Activated effector memory CD4-positive, alpha-beta T cell treated with anti-CD3 and anti-CD28 coated beads, Interleukin-2, amount 50 U/mL, for 16 hours (primary cell): ENCODE measurements around the gene HDAC1.
"Not testable (repeated sequence)": the region's sequence is repeated elsewhere in the genome, so short reads cannot be mapped to it uniquely, and the experiment has no call there.

Experiments
- DNase-seq: peaks from one replicate; pipeline ENCODE4 v3.0.0-alpha.2; 2020

HDAC1 gene

GRCh38 chr1:32274646-32275340, 17.1 kb upstream of the HDAC1 start:
- DNase-seq: no peak

- no peak for DNase-seq
Observed at GRCh38 chr1:32275424-32275823, 16.5 kb upstream of the HDAC1 start.

- no peak for DNase-seq
Observed at GRCh38 chr1:32276032-32276782, 15.7 kb upstream of the HDAC1 start.

- not testable (repeated sequence) for DNase-seq
Observed at GRCh38 chr1:32284777-32285176, 7.1 kb upstream of the HDAC1 start.

GRCh38 chr1:32285658-32286057, 6.2 kb upstream of the HDAC1 start:
- no peak for DNase-seq

GRCh38 chr1:32286763-32287162, 5.1 kb upstream of the HDAC1 start:
- no peak for DNase-seq

- no peak for DNase-seq
Observed at GRCh38 chr1:32289256-32289655, 2.6 kb upstream of the HDAC1 start.

- DNase-seq: no peak
Observed at GRCh38 chr1:32291145-32291707, 657 bp upstream of the HDAC1 start.

- DNase-seq: not testable (repeated sequence)
Observed at GRCh38 chr1:32298211-32298610, 6.3 kb downstream of the HDAC1 start.

GRCh38 chr1:32299327-32299726, 7.4 kb downstream of the HDAC1 start:
- DNase-seq: no peak

- no peak for DNase-seq
Observed at GRCh38 chr1:32303358-32303757, 11.5 kb downstream of the HDAC1 start.

- DNase-seq: no peak
Observed at GRCh38 chr1:32303997-32304622, 12.2 kb downstream of the HDAC1 start.

GRCh38 chr1:32305310-32305709, 13.4 kb downstream of the HDAC1 start:
- DNase-seq: no peak

GRCh38 chr1:32307324-32307723, 15.4 kb downstream of the HDAC1 start:
- DNase-seq: no peak

- no peak for DNase-seq
Observed at GRCh38 chr1:32309960-32310359, 18.1 kb downstream of the HDAC1 start.

GRCh38 chr1:32311709-32312393, 20.0 kb downstream of the HDAC1 start:
- no peak for DNase-seq

- DNase-seq: no peak
Observed at GRCh38 chr1:32316903-32317277, 25.0 kb downstream of the HDAC1 start.

- DNase-seq: no peak
Observed at GRCh38 chr1:32318127-32318869, 26.4 kb downstream of the HDAC1 start.

GRCh38 chr1:32321712-32322291, 29.9 kb downstream of the HDAC1 start:
- DNase-seq: peak; percentile 69

GRCh38 chr1:32327204-32327603, 35.3 kb downstream of the HDAC1 start:
- DNase-seq: no peak

- no peak for DNase-seq
Observed at GRCh38 chr1:32329931-32330466, 38.1 kb downstream of the HDAC1 start.
